K562 (cell line): ENCODE data around the gene ENG. TPM values are rescaled to one million over a fixed set of nuclear protein-coding genes. Genes with fewer than 3 reads are reported as not detected.

ENCODE experiments used
- ATAC-seq: fragments of 200-7000 bp; cut with Tn5 transposase; 3 replicates; pipeline ENCODE4 v1.9.1; 2020; ENCODE audit warnings: moderate library complexity
- BruUV-seq: library from RNA; stranded (reverse); fragments of 400-500 nt; replicated peaks from 2 replicates; lab custom pipeline; 2021; lab: Mats Ljungman, UMichigan
- CTCF ChIA-PET: fragments of 300-600 bp; formaldehyde crosslinking; extraction: SDS; loops from one replicate; lab custom pipeline; 2021; ENCODE audit warnings: low intra/inter-chr PET ratio; lab: Yijun Ruan, JAX
- POLR2A ChIA-PET: fragments of 300-600, 350-650 bp; sonication (Branson Sonifier 250); formaldehyde crosslinking; extraction: SDS; loops from one replicate; lab custom pipeline; 2021; ENCODE audit warnings: antibody characterized with exemption, inconsistent platforms; lab: Yijun Ruan, JAX
- DNase-seq, 4 experiments: peaks; one replicate each; pipeline versions ENCODE4 v3.0.0 to v3.0.0-alpha.2; 2011 to 2018; ENCODE audit warnings: low spot score in 3 of 4, mixed read lengths in 3 of 4; ENCODE audit errors: extremely low read depth in 1 of 4
- FAIRE-seq: peaks from 2 replicates; lab custom pipeline; 2011; peaks lifted over from hg19 to GRCh38; lab: Jason Lieb, UNC
- H2AFZ ChIP-seq: 2 replicates; pipeline ENCODE4 v1.6.0; 2011; ENCODE audit warnings: low read depth, low read length, control low read depth, inconsistent platforms
- H3K27ac ChIP-seq: fragments of 200-600 bp; 3 replicates; pipeline ENCODE4 v1.8.0; 2011; ENCODE audit warnings: low read depth, mild to moderate bottlenecking, control low read depth, inconsistent platforms, low read length, moderate library complexity, mixed read lengths; ENCODE audit errors: extremely low read depth
- H3K27me3 ChIP-seq, 2 experiments: fragments of 300-600 bp in 1 of 2; 2 replicates in 1 of 2; 3 replicates in 1 of 2; pipeline versions ENCODE4 v1.6.0 to v1.8.0; 2011; ENCODE audit warnings: inconsistent platforms in 2 of 2, low read length in 2 of 2, mild to moderate bottlenecking in 1 of 2, mixed read lengths in 1 of 2, moderate library complexity in 1 of 2; ENCODE audit not compliant: control insufficient read depth in 2 of 2, insufficient read depth in 2 of 2
- H3K36me3 ChIP-seq: fragments of 300-600 bp; 3 replicates; pipeline ENCODE4 v1.8.0; 2011; ENCODE audit warnings: mild to moderate bottlenecking, low read length, inconsistent platforms; ENCODE audit not compliant: control insufficient read depth, insufficient read depth
- H3K4me1 ChIP-seq, 2 experiments: fragments of 200-600 bp in 1 of 2; replicated peaks in 1 of 2; 2 replicates in 1 of 2; 3 replicates in 1 of 2; pipeline versions ENCODE4 v1.5.1 to v1.8.0; 2011; ENCODE audit warnings: inconsistent platforms in 2 of 2, low read length in 2 of 2, mild to moderate bottlenecking in 1 of 2, mixed read lengths in 1 of 2, moderate library complexity in 1 of 2; ENCODE audit not compliant: control insufficient read depth in 2 of 2, insufficient read depth in 2 of 2
- H3K4me2 ChIP-seq: 2 replicates; pipeline ENCODE4 v1.6.1; 2011; ENCODE audit warnings: low read length, control low read depth, inconsistent platforms, mixed read lengths; ENCODE audit not compliant: insufficient read depth
- H3K4me3 ChIP-seq: fragments of 200-600 bp; sonication (generic), shearing (Covaris generic); 2 replicates; pipeline ENCODE4 v1.5.1; 2016; ENCODE audit warnings: control low read depth, inconsistent platforms
- H3K79me2 ChIP-seq: fragments of 200-600 bp; 3 replicates; pipeline ENCODE4 v1.8.0; 2011; ENCODE audit warnings: low read length, inconsistent platforms; ENCODE audit not compliant: control insufficient read depth, insufficient read depth
- H3K9ac ChIP-seq, 2 experiments: 2 replicates each; pipeline versions ENCODE4 v1.6.0 to v1.6.1; 2011; ENCODE audit warnings: low read depth in 2 of 2, low read length in 2 of 2, control low read depth in 1 of 2, inconsistent platforms in 1 of 2, mild to moderate bottlenecking in 1 of 2, mixed read lengths in 1 of 2; ENCODE audit not compliant: insufficient read depth in 1 of 2
- H3K9me1 ChIP-seq: one replicate; pipeline ENCODE4 v1.6.0; 2011; ENCODE audit warnings: inconsistent platforms, mild to moderate bottlenecking, low read length, moderate library complexity; ENCODE audit not compliant: control insufficient read depth, insufficient read depth
- H3K9me3 ChIP-seq: replicated peaks from 2 replicates; pipeline ENCODE4 v1.5.1; 2011; ENCODE audit warnings: low read depth, low read length, inconsistent platforms; ENCODE audit not compliant: control insufficient read depth, insufficient read depth
- H4K20me1 ChIP-seq: replicated peaks from 2 replicates; pipeline ENCODE4 v1.6.1; 2011; ENCODE audit warnings: low read length, inconsistent platforms, mixed read lengths; ENCODE audit not compliant: control insufficient read depth, insufficient read depth
- ADNP ChIP-seq: fragments of 200-800 bp; sonication (Bioruptor generic); IDR thresholded peaks from 2 replicates; pipeline ENCODE4 v1.6.1; 2016; ENCODE audit warnings: missing genetic modification characterization, missing compliant biosample characterization
- ASH1L ChIP-seq: fragments of 450-650 bp; IDR thresholded peaks from 2 replicates; pipeline ENCODE4 v1.6.1; 2018; ENCODE audit warnings: borderline replicate concordance, mild to moderate bottlenecking, low read depth; ENCODE audit not compliant: partially characterized antibody
- BCOR ChIP-seq: fragments of 450-650 bp; IDR thresholded peaks from 2 replicates; pipeline ENCODE4 v1.6.1; 2016
- CBFA2T2 ChIP-seq: fragments of 450-650 bp; conservative IDR thresholded peaks from 2 replicates; pipeline ENCODE4 v1.6.1; 2017; ENCODE audit warnings: mild to moderate bottlenecking
- CBX1 ChIP-seq: sonication (generic); IDR thresholded peaks from 2 replicates; pipeline ENCODE4 v1.6.1; 2016; ENCODE audit warnings: antibody characterized with exemption, low read depth, mild to moderate bottlenecking
- JUNB ChIP-seq: fragments of 450-650 bp; formaldehyde crosslinking; conservative IDR thresholded peaks from 2 replicates; pipeline ENCODE4 v1.4.0; 2020; ENCODE audit warnings: mild to moderate bottlenecking
- KDM2B ChIP-seq: fragments of 250-450 bp; sonication (Bioruptor Pico); IDR thresholded peaks from 2 replicates; pipeline ENCODE4 v1.8.0; 2021; ENCODE audit warnings: mild to moderate bottlenecking, moderate library complexity
- LEF1 ChIP-seq: fragments of 450-650 bp; IDR thresholded peaks from 2 replicates; pipeline ENCODE4 v1.6.1; 2016; ENCODE audit warnings: mild to moderate bottlenecking
- NCOA4 ChIP-seq: fragments of 450-650 bp; IDR thresholded peaks from 2 replicates; pipeline ENCODE4 v1.6.1; 2018; ENCODE audit warnings: mild to moderate bottlenecking; ENCODE audit not compliant: partially characterized antibody
- NFE2L1 ChIP-seq: fragments of 450-650 bp; IDR thresholded peaks from 2 replicates; pipeline ENCODE4 v1.6.1; 2016; ENCODE audit warnings: missing genetic modification characterization, low read depth, mild to moderate bottlenecking, missing compliant biosample characterization, moderate library complexity, borderline replicate concordance
- NFYB ChIP-seq: IDR thresholded peaks from 2 replicates; pipeline ENCODE4 v1.6.1; 2011; ENCODE audit warnings: mild to moderate bottlenecking, moderate library complexity; ENCODE audit not compliant: insufficient read length; ENCODE audit errors: extremely low read depth
- NR2F6 ChIP-seq: fragments of 450-650 bp; formaldehyde crosslinking; IDR thresholded peaks from 2 replicates; pipeline ENCODE4 v1.4.0; 2020; ENCODE audit warnings: mild to moderate bottlenecking
- RCOR1 ChIP-seq, 2 experiments: IDR thresholded peaks; 2 replicates each; pipeline ENCODE4 v1.6.1; 2012; ENCODE audit warnings: low read depth in 2 of 2, low read length in 2 of 2, borderline replicate concordance in 1 of 2, improper control_type of control experiment in 1 of 2
- SMAD3 ChIP-seq: fragments of 450-650 bp; formaldehyde crosslinking; conservative IDR thresholded peaks from 2 replicates; pipeline ENCODE4 v1.4.0; 2020; ENCODE audit warnings: mild to moderate bottlenecking
- SRSF9 ChIP-seq: fragments of 200-400 bp; formaldehyde crosslinking; IDR thresholded peaks from 2 replicates; pipeline ENCODE4 v1.6.1; 2017; ENCODE audit warnings: low read depth, low read length, borderline replicate concordance
- ZNF311 ChIP-seq: fragments of 250-450 bp; sonication (Bioruptor Pico); IDR thresholded peaks from 2 replicates; pipeline ENCODE4 v1.4.0; 2020; ENCODE audit warnings: mild to moderate bottlenecking, moderate library complexity
- WGBS: fragments of 100-300 bp; shearing (Covaris generic); methylation state at CpG from one replicate; pipeline ENCODE4 v1.1.6; 2016; ENCODE audit warnings: low coverage, mixed read lengths; ENCODE audit not compliant: insufficient coverage; ENCODE audit errors: missing lambda C conversion rate; 5-methylcytosine and 5-hydroxymethylcytosine counted together
- in situ Hi-C: fragments of 300-500 bp; cut with MboI; formaldehyde crosslinking; loops from 4 replicates; pipeline ENCODE4 v1.15.0; 2018; ENCODE audit warnings: inconsistent platforms, mixed read lengths
- intact Hi-C: fragments of 100-400 bp; cut with micrococcal nuclease; formaldehyde crosslinking; loops from 2 replicates; pipeline ENCODE4 v1.14.2; 2022
- polyA plus RNA-seq, 8 experiments: library from polyadenylated mRNA; depleted of rRNA in 4 of 8; stranded (reverse) in 5 of 8; unstranded in 3 of 8; fragments of >200 nt; fragmentation: Nextera tagmentation in 2 of 8; fragmentation: Illumina TruSeq in 1 of 8; extraction: Ambion mirVana in 2 of 8; extraction: Trizol in 1 of 8; gene quantifications; 2 replicates each; pipeline versions ENCODE4 v1.2.1 to v1.2.3, GENCODE V29; 2011 to 2014; ENCODE audit warnings: inconsistent platforms in 1 of 8, missing spikeins in 1 of 8
- total RNA-seq, 7 experiments: library from RNA; depleted of rRNA in 6 of 7; stranded (reverse); fragments of >200 nt in 6 of 7; fragmentation: Illumina TruSeq in 2 of 7; extraction: Trizol in 2 of 7; gene quantifications; 2 replicates each; pipeline versions ENCODE4 v1.2.1 to v1.2.3, GENCODE V29; 2011 to 2021; ENCODE audit warnings: low replicate concordance in 1 of 7
- TF ChIP-seq, protein P1 (sequence below), 3 experiments: fragments of 200-800 bp in 1 of 3; fragments of 250-450 bp in 1 of 3; fragments of 450-650 bp in 1 of 3; sonication (Bioruptor Pico) in 1 of 3; sonication (Bioruptor generic) in 1 of 3; formaldehyde crosslinking in 1 of 3; IDR thresholded peaks; 2 replicates each; pipeline versions ENCODE4 v1.6.1 to v1.8.0; 2016 to 2022; ENCODE audit warnings: mild to moderate bottlenecking in 2 of 3, missing genetic modification characterization in 2 of 3, missing compliant biosample characterization in 1 of 3, moderate library complexity in 1 of 3
- TF ChIP-seq, protein P2 (sequence below): sonication (generic); formaldehyde crosslinking; IDR thresholded peaks from 2 replicates; pipeline ENCODE4 v1.8.0; 2022; ENCODE audit warnings: missing genetic modification reagents, mild to moderate bottlenecking, borderline replicate concordance

Gene ENG
- total and polyA plus RNA-seq, 9 of the 15 experiments (the other 6 are each of a cell fraction or from before 2014, with no cell fraction given), result 0.04 to 0.40 (median 0.14) TPM; not detected in 1

GRCh38 chr9:127886401-127886972, 32.0 kb upstream of the ENG start:
- no peaks in the 10 kb centered on the region for H3K27me3 ChIP-seq
- no peaks in the 10 kb centered on the region for H3K9me1 ChIP-seq
- no peak overlapping the region for H3K9ac ChIP-seq
- peaks cover 54% of the 10 kb centered on the region for H3K36me3 ChIP-seq
- POLR2A ChIA-PET, result interaction anchor here (1.0 kb wide), 1 partner anchor 8 kb away, joined by 3 read pairs; no protein-coding TSS in a partner anchor
- H3K79me2 ChIP-seq, result no peaks in the 10 kb centered on the region
- no TSS peak for BruUV-seq
- ATAC-seq (peak; percentile 71), DNase-seq (peak in 3 of 4 experiments; percentile 78 to 85 (median 82)), FAIRE-seq (peak; percentile 65)
- intact Hi-C loops (no loop called here), in situ Hi-C loops (no loop called here)
- H3K9me3 ChIP-seq, result no peaks in the 10 kb centered on the region
- H3K4me1 ChIP-seq, result peaks cover 0 to 35% of the 10 kb centered on the region in 2 experiments; a peak in 3 of 5 replicates
- no peak overlapping the region for H3K4me2 ChIP-seq
- no peaks in the 10 kb centered on the region for H4K20me1 ChIP-seq
- CTCF ChIA-PET, result no interaction called here
- H3K27ac ChIP-seq, result no peak overlapping the region
- H3K4me3 ChIP-seq, result no peak overlapping the region
- WGBS, result 93% methylated on average over 18 of the region's 18 CpGs
- no peak overlapping the region for H2AFZ ChIP-seq
- no peak for TF ChIP-seq SRSF9
- peak; percentile 88 for TF ChIP-seq ADNP (tag)
- peak; percentile 85 for TF ChIP-seq ASH1L
- TF ChIP-seq, protein P1, sequence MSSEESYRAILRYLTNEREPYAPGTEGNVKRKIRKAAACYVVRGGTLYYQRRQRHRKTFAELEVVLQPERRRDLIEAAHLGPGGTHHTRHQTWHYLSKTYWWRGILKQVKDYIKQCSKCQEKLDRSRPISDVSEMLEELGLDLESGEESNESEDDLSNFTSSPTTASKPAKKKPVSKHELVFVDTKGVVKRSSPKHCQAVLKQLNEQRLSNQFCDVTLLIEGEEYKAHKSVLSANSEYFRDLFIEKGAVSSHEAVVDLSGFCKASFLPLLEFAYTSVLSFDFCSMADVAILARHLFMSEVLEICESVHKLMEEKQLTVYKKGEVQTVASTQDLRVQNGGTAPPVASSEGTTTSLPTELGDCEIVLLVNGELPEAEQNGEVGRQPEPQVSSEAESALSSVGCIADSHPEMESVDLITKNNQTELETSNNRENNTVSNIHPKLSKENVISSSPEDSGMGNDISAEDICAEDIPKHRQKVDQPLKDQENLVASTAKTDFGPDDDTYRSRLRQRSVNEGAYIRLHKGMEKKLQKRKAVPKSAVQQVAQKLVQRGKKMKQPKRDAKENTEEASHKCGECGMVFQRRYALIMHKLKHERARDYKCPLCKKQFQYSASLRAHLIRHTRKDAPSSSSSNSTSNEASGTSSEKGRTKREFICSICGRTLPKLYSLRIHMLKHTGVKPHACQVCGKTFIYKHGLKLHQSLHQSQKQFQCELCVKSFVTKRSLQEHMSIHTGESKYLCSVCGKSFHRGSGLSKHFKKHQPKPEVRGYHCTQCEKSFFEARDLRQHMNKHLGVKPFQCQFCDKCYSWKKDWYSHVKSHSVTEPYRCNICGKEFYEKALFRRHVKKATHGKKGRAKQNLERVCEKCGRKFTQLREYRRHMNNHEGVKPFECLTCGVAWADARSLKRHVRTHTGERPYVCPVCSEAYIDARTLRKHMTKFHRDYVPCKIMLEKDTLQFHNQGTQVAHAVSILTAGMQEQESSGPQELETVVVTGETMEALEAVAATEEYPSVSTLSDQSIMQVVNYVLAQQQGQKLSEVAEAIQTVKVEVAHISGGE (CRISPR knock-in tag; IDR thresholded peaks at IDR 0.05), result no peak
- TF ChIP-seq NFYB, result peak; percentile 90
- TF ChIP-seq, protein P2, sequence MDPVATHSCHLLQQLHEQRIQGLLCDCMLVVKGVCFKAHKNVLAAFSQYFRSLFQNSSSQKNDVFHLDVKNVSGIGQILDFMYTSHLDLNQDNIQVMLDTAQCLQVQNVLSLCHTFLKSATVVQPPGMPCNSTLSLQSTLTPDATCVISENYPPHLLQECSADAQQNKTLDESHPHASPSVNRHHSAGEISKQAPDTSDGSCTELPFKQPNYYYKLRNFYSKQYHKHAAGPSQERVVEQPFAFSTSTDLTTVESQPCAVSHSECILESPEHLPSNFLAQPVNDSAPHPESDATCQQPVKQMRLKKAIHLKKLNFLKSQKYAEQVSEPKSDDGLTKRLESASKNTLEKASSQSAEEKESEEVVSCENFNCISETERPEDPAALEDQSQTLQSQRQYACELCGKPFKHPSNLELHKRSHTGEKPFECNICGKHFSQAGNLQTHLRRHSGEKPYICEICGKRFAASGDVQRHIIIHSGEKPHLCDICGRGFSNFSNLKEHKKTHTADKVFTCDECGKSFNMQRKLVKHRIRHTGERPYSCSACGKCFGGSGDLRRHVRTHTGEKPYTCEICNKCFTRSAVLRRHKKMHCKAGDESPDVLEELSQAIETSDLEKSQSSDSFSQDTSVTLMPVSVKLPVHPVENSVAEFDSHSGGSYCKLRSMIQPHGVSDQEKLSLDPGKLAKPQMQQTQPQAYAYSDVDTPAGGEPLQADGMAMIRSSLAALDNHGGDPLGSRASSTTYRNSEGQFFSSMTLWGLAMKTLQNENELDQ (CRISPR knock-in tag), result no peak
- TF ChIP-seq NCOA4, result no peak
- TF ChIP-seq NFE2L1 (tag), result no peak
- peak in 1 of 2 experiments; percentile 66; a peak in 1 of 4 replicates for TF ChIP-seq RCOR1 (IDR thresholded peaks at IDR 0.05; ENCODE audit: borderline replicate concordance in 1 of 2, low read depth in 2 of 2, low read length in 2 of 2)
- TF ChIP-seq CBFA2T2, result no peak
- TF ChIP-seq BCOR, result peak; percentile 97
- TF ChIP-seq ZNF311 (CRISPR knock-in tag), result no peak
- no peak for TF ChIP-seq JUNB (CRISPR knock-in tag)
- no peak for TF ChIP-seq LEF1
- TF ChIP-seq NR2F6 (CRISPR knock-in tag), result no peak
- TF ChIP-seq CBX1, result 0 out of 2 replicates have a peak, but pooled peaks have one; percentile 81
- TF ChIP-seq SMAD3, result no peak
- no peak for TF ChIP-seq KDM2B (CRISPR knock-in tag)
